Keratinocyte (primary cell): ENCODE results near the gene PLXNB2.

ENCODE experiments used
- CTCF ChIP-seq, 3 experiments: IDR thresholded peaks in 1 of 3; conservative IDR thresholded peaks in 1 of 3; optimal IDR thresholded peaks in 1 of 3; 2 replicates in 2 of 3; 3 replicates in 1 of 3; pipeline versions ENCODE3 to v1.5.1; 2011; ENCODE audit warnings: low read length in 3 of 3, mild to moderate bottlenecking in 3 of 3, moderate library complexity in 2 of 3, control low read depth in 1 of 3, inconsistent platforms in 1 of 3; ENCODE audit not compliant: insufficient read depth in 2 of 3; ENCODE audit errors: extremely low read depth in 1 of 3
- EZH2 ChIP-seq: IDR thresholded peaks from one replicate; pipeline ENCODE4 v1.6.1; 2012; ENCODE audit warnings: inconsistent platforms, mild to moderate bottlenecking, low read length, moderate library complexity

- TF ChIP-seq EZH2: no peak
- TF ChIP-seq CTCF (optimal IDR thresholded peaks at IDR 0.05 in 1 of 3, IDR thresholded peaks at IDR 0.05 in 1 of 3, conservative IDR thresholded peaks at IDR 0.05 in 1 of 3; ENCODE audit: extremely low read depth in 1 of 3, insufficient read depth in 2 of 3, low read length in 3 of 3): no peak
Measured at GRCh38 chr22:50313021-50313420, 5.6 kb upstream of the PLXNB2 start.
